HuH-7.5 (cell line): ENCODE results near the gene ZNF511.
A peak's percentile ranks its signal among the peaks of the same experiment; 100 is the strongest.
"Not testable (repeated sequence)": the region's sequence is repeated elsewhere in the genome, so short reads cannot be mapped to it uniquely, and the experiment has no call there.

Source experiments
- DNase-seq: peaks from one replicate; pipeline ENCODE4 v3.0.0; 2011; ENCODE audit warnings: low spot score

Gene ZNF511

DNA sequence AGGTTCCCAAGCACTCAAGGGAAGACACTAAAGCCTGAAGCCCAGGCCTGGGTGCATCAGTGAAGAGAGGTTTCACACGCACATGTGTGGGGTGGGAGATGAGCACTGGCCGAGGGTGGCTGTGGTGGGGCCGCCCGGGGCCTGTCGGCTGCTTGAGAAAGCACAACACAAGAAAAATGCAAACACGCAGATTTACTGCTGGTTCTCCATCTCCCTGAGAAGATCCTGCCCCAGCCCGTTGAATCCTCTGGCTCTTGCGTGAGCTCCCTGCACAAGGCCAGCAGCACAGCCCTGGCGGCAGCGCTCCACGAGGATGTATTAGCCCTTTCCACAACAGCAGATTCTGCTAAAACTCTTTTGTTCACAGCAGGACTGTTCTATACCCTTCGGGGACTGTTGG, 6.2 kb downstream of the ZNF511 start:
- no peak for DNase-seq

DNA sequence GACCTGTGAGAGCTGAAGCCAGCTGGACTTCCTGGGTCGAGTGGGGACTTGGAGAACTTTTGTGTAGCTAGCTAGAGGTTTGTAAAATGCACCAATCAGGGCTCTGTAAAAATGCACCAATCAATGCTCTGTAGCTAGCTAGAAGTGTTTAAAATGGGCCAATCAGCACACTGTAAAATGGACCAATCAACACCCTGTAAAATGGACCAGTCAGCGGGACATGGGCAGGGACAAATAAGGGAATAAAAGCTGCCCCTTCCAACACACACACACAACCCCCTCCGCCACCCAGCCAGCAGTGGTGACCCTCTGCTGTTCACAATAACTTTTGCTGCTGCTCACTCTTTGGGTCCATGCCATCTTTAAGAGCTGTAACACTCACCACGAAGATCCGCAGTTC, 7.1 kb downstream of the ZNF511 start:
- no peak for DNase-seq

DNA sequence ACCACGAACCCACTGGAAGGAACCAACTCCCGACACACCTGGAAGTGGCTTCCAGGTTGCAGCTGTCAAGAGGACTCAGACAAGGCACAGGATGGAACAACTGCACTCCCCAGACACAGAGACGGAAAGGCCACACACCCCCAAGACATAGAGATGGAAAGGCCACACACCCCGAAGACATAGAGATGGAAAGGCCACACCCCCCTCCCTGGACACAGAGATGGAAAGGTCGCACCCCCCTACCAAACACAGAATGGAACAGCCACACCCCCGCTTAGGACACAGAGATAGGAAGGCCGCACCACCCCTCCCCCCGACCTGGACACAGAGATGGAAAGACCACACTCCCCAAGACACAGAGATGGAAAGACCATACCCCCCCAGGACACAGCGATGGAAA, 7.6 kb downstream of the ZNF511 start:
- no peak for DNase-seq

DNA sequence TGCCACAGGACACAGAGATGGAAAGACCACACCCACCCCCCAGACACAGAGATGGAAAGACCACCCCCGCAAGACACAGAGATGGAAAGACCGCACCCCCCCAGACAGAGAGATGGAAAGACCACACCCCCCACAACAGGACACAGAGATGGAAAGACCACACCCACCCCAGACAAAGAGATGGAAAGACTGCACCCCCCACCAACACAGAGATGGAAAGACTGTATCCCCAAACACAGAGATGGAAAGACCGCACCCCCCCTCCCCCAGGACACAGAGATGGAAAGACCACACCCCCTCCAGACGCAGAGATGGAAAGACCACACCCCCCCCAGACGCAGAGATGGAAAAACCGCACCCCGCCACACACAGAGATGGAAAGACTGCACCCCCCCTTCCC, 8.0 kb downstream of the ZNF511 start:
- DNase-seq = no peak

DNA sequence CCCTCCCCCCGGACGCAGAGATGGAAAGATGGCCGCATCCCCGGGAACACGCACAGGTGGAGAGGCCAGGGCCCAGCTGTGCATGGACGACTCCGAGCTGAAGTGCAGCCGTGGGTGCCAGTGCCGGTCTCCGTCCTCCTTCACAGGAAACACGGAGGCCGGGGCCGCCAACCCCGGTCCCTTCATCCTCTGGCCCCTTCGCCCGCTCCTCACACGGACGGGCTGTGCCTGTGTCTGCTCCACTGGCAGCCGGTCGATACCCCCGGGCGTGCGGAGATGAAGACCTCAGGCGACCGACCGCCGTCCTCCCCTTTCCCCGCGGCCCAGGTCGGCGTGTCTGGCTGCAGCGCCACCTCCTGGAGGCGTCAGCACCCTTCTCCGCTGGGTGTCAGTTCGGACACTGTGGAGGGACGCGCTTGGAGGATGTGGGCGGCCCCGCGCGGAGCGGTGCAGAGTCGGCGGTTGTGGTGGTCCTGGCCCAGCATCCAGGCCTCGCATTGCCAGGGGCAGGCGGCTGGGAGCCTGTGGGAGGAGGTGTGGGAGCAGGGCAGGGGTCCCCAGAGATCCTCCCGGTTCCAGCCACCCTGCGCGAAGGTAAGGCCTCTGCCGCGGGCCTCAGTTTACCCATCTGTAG, 9.9 kb downstream of the ZNF511 start:
- DNase-seq = peak; percentile 76

DNA sequence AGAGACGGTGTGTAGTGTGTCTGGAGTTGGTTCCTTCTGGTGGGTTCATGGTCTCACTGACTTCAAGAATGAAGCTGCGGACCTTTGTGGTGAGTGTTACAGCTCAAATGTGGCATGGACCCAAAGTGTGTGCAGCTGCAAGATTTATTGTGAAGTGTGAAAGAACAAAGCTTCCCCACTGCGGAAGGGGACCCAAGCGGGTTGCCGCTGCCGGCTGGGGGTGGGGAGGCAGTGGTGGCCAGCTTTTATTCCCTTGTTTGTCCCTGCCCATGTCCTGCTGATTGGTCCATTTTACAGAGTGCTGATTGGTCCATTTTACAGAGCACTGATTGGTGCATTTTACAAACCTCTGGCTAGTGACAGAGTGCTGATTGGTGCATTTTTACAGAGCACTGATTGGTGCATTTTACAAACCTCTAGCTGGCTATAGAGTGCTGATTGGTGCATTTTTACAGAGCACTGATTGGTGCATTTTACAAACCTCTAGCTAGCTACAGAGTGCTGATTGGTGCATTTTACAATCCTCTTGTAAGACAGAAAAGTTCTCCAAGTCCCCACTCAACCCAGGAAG, 12.2 kb downstream of the ZNF511 start:
- not testable (repeated sequence) for DNase-seq

DNA sequence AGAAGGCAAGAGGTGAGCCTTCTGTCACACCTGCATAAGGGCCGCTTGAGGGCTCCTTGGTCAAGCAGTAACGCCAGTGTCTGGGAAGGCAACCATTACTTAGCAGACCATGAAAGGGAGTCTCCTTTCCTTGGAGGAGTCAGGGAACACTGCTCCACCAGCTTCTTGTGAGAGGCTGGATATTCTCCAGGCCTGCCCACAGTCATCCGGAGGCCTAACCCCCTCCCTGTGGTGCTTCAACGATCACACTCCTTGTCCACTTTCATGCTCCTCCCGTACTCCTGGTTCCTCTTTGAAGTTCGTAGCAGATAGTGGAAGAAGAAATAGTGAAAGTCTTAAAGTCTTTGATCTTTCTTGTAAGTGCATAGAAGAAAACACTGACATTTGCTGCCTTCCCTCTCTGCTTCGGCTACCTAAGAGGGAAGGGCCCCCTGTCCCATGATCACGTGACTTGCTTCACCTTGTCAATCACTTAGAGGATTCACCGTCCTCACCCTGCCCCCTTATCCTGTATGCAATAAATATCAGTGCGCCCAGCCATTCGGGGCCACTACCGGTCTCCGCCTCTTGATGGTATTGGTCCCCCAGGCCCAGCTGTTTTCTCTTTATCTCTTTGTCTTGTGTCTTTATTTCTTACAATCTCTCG, 13.5 kb downstream of the ZNF511 start:
- DNase-seq = not testable (repeated sequence)

DNA sequence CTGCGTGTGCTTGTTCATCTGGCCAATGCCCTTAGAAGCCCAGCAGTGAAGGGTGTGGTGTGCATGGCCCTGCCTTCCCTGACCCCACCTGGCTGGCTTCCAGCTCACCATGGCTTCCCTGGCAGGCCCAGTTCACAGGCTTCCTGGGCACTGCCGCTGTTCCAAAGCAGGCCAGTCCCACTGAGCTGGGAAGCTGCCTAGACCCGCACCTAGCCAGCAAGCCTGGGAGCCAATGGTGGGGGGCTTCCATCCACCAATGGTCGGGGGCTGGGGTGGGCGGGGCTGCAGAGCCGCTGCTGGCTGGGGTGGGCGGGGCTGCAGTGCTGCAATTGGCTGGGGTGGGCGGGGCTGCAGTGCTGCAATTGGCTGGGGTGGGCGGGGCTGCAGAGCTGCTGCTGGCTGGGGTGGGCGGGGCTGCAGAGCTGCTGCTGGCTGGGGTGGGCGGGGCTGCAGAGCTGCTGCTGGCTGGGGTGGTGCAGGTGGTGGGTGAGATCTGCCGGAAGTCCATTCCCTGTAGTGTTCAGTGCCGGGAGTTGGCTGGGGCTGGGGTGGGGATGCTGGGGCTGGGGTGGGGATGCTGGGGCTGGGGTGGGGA, 15.6 kb downstream of the ZNF511 start:
- peak; percentile 88 for DNase-seq

DNA sequence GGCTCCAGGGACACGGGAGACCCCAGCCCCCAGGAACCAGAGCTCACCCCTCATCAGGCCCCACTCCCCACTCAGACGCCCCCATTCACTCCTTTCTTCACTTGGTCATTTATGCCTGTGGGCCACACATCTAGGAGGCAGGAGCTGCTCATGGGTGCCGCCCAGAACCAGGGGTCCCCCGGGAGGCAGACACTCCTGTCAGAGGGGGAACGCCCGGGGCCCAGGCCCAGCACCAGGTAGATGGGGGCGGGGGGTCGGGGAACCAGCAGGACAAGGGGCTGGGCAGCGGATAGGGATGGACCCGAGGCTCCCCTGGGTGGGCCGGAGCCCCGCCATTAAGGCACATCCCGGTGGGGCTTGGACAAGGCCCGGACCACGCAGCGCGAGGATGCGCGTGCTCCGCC, 16.1 kb downstream of the ZNF511 start:
- no peak for DNase-seq

DNA sequence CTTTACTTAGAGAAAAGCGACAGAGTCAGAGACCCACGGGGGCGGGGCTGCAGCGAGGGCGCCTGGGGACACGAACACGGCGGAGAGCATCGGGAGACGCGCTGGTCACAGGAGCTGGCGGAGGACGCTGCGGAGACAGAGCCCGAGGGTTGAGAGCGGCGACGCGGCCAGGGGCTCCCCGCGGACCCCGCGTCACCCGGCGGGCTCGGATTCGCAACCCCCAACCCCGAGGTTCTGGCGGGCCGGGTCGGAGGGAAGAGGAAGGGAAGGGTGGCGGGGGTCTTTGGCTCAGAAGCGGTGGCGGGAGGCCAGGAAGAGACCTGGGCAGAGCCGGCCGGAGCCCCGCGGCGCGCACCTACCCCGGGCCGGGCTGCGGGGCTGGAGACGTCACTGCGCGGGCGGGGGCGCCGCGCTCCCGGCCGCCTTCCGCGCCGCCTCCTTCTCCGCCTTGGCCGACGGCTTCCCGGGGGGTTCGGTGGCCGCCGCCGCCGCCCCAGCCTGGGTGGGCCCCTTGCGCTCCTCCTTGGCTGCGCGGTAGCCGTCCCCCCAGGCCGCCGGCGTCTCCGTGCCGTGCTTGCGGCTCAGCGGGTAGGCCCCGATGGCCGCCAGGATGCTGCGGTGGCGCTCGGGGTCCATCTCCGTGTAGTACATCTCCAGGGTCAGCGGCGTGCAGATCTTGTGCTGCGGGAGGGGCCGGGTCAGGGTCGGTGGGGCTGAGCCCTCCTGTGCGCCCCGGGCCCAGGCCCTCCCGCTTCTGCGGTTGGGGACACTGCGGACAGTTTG, 16.9 kb downstream of the ZNF511 start:
- no peak for DNase-seq

DNA sequence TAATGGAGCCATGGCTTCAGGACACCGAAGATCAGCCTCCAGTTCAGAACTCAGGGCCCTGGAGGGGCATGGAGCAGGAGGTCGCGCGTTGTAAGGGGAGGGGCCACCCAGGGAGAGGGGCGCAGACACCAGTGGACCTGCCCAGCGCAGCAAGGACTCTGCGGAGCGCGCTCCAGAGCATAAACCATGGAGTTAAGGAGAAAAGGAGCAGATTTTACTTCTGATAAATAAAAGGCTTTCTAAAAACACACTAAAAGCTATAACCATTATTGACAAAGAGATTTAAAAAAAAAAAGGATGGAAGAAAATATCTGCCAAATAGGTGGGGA, 17.5 kb downstream of the ZNF511 start:
- no peak for DNase-seq

DNA sequence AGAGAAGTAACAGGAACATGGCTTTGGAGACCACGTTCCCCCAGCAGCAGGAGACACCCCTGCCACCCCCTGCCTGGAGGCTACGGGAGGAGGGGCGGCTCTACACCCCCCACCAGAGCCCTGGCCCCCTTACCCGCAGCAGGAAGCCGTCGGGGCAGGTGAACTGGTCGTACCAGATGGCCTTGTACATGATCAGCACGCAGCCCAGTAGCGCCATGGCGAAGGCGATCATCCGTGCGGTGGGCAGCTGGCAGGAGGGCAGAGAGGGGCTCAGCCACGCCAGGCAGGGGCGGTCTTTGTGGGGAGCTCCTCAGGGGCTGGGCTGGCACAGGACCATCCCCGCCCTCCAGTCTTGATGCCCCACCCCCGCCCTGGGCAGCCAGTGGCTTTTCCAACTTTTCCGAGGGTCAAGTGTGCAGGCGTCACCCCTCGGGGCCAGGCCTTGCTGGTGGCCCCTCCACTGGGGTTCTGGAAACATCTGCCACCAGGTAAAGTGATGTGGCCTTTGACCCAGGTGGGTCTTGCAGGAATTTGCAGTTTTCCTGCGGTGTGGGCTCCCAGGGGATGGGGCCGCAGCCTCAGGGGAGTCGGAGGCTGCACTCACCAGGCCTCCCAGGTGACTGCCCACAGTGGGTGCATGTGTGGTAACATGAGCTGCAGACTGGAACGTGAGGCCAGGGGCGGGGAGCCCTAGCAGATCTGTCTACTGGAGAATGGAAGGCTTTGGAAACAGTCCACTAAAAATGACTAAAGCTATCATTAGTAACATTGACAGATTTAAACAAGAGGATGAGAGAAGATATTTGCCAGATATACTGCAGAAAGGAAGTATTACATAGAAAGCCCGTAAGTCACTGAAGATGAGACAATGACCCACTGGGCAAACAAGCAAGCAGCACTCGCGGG, 18.3 kb downstream of the ZNF511 start:
- DNase-seq = no peak

DNA sequence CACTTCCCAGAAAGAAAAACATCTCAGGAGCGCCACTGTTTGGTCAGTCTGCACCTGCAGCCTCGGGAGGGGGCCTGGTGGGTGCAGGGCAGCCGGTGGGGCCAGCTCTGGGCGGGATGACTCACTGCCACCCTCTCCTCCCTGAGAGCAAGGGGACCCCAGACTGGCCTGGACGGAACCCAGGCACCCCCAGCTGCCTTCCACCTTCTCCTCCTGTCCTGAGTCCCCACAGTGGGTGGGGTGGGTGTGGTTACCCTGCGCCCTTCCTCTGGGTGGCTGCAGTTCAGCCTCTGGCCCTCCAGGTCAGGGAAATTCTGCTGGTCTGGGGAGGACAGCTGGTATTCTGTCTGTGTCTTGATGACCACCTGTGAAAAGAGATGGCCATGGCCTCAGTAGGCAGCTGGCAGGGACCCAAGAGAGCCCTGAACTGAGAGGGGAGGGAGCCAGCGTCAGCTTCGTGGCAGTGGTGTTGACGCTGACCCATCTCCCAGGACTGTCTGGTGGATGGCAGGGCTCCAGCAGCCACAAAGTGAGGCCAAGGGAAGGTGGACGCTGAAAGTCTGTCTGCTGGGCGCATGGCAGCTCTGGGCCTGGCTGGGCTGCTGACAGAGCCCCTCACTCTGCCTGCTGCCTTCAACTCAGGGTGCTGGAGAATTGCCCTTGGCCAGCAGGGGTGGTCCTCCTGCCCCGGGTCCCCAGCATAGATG, 19.1 kb downstream of the ZNF511 start:
- no peak for DNase-seq

DNA sequence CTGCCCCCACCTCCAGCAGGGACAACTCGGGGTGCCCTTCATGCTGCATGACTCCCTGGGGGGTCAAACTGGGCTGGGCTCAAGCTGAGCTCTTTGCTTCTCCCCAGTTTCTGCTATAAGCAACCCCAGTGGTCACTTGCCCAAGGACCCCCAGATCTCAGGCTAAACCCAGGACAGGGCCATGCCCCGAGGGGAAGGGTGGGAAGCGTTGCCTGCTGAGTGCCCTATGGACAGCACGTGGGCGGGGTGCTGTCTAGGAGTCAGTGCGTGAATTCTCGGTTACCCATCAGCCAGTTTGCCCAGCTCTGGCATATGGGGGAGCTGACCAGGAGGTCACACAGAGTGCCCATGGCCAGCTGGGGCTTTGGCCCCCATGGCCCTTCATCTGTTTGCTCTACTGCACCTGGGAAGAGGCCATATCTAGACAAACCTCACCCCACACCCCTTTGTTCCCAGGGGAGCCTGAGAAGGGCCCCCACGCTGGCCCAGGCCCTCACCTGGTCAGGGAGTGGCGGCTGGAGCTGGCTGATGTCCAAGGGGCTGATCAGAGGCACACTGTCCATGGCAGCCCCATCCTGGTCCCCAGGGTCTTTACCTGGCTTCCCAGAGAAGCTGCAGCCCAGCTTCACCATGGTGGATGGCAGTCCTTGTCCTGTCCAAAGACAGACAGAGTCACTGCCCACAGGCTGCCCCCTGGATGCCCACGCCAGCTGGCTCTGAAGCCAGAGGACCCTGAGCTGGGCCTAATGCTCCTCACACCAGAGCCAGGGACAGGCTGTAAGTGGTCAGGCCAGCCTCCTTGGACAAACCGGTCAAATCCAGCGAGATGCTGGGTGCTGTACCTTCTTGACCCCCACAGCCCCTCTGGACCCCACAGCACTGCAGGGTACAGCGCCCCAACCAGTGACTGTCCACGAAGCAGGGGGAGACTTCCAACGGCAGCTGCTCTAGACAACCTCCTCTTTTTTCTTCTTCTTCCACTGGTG, 19.9 kb downstream of the ZNF511 start:
- no peak for DNase-seq

DNA sequence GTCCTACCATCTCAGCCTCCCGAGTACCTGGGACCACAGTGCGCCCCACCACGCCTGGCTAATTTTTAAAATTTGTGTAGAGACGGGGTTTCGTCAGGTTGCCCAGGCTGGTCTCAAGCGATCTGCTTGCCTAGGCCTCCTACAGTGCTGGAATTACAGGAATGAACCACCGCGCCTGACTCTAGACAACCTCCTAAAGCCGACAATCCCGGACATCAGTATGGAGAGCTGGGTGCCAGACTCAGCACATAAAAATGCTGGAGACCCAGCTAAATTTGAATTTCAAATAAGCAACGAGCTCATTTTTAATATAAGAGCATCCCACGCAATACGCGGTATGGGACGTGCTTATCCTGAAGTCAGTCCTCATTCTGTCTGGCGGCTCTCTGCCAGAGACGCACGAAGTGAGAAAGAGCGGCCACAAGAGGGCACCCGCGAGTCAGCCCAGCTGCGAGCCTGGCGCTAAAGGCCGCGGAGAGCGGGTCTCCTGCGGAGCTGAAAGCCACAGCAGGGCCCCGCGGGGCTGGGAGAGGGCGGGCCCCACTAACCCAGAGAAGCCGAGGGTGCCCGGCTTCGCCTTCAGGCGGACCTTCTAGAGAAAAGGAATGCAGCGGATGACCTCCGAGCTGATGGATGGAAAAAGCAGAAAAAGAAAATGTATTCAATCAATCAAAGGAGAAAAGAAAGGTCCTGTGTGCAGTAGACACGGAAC, 20.9 kb downstream of the ZNF511 start:
- peak; percentile 91 for DNase-seq

DNA sequence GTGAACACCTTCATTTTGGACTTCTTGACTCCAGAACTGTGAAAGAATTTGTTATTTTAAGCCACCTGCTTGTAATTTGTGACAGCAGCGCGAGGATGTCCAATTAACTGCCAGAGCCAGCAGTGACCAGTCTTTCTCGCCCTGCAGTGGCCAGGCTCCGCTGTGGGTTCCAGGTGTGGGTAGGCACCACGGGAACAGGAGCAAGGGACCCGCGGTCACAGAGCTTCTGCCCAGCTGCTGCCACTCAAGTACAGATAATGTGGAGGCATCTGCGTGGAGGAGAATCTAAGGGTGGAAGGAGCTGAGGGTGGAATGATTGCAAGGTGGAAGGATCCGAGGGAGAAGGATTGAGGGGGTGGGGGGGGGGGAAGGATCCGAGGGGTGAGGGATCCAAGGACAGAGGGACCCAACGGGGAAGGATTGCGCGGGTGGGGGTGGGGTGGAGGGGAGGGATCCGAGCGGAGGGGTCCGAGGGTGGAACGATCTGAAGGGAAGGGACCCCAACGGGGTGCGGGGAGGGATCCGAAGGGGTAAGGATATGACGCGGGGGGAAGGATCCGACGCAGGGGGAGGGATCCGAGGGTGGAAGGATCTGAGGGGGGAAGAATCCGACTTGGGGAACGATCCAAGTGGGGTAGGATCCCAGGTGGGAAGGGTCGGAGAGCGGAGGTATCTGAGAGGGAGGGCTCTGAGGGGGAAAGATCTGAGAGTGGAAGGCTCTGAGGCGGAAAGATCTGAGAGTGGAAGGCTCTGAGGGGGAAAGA, 24.4 kb downstream of the ZNF511 start:
- DNase-seq = no peak

DNA sequence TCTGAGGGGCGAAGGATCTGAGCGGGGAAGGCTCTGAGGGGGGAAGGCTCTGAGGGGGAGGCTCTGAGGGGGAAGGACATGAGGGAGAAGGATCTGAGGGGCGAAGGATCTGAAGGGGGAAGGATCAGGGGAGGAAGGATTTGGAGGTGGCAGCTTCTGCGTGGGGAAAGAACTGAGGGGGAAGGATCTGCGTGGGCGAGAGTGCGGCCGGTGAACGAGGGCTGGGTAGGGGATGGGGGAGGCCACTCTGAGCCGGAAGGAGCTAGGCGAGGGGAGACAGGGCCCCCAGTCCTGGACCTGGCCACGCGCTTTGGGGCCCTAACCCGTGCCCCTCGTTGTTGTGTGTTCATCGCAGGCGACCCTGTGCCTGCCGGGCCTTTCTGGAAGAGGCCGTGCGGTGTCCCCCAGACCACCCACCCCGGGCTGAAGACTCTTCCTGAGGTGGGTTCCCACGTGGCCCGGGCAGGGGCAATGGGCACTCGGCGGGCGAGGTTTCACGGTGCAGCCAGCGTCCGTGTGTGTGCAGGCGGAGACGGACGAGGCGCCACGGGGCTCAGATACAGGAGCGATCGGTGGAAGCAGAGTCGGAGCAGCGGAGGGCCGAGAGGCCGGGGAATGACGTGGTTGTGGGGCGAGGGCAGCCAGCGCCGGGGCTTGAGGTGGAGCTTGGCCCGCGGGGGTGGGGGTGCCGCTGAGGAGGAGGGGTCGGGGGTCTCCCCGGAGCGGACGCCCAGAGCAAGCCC, 26.0 kb downstream of the ZNF511 start:
- no peak for DNase-seq
